NCI-H146 treated with DMSO at 0.1 percent for 48 hours (cell line): Measurements from ENCODE around the gene TJP2.
A peak's percentile ranks its signal among the peaks of the same experiment; 100 is the strongest.
"Not testable (repeated sequence)": the region's sequence is repeated elsewhere in the genome, so short reads cannot be mapped to it uniquely, and the experiment has no call there.

ENCODE experiments used
- DNase-seq: peaks from one replicate; lab custom pipeline; 2025; ENCODE audit not compliant: unreplicated experiment; lab: John Stamatoyannopoulos, UW

The TJP2 gene

DNA sequence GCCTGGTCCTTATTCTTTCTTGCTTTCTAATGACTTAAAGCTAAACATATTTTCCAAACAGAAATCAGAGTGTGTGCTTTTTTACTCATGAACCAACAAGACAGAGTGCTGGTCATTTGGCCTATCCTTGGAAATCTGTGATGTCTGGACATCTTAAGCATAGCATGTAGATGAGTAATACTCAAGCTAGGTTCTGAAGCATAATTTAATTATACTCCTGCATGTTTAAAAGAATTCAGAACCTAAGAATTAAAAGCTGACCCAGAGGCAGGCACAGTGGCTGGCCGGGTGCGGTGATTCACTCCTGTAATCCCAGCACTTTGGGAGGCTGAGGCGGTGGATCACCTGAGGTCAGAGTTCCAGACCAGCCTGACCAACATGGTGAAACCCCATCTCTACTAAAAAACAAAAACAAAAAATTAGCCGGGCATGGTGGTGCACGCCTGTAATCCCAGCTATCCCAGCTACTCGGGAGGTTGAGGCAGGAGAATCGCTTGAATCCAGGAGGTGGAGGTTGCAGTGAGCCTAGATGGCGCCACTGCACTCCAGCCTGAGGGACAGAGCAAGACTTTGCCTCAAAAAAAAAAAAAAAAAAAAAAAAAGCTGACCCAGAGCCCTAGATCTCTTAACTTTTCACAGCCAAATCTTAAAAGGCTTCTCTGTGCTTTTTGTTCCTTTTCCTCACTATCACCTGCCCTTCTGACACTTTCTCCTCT is 16.2 kb upstream of the TJP2 start:
- no peak for DNase-seq

DNA sequence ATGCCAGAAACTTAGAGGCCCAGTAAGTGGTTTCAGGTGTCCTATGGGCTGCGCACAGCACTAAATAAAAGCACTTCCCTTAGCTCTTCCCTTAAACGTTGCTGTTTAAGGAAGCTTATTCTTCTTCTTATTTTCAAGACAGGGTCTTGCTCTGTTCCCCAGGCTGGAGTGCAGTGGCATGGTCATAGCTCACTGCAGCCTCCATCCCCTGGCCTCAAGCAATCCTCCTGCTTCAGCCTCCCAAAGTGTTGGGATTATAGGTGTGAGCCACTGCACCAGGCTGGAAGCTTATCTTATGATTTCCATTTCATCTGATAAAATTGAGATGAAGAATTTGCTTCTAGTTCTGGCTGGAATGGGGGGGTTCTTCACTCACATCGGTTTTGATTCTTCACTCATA is 15.6 kb upstream of the TJP2 start:
- DNase-seq: no peak

DNA sequence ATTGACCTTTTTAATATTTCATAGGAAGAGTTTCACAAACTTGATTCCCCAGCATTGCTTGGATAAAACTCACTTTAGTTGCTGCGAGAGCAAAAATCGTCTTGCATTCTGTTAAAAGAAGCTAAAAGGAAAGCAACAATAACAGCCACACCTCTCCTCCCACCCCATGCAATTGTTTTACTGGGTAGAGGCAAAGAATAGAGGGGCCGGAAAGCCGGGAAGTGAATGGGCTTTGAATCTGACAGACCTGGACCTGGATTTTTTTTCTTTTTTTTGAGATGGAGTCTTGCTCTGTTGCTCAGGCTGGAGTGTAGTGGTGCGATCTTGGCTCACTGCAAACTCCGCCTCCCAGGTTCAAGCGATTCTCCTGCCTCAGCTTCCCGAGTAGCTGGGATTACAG is 9.5 kb upstream of the TJP2 start:
- DNase-seq: not testable (repeated sequence)

DNA sequence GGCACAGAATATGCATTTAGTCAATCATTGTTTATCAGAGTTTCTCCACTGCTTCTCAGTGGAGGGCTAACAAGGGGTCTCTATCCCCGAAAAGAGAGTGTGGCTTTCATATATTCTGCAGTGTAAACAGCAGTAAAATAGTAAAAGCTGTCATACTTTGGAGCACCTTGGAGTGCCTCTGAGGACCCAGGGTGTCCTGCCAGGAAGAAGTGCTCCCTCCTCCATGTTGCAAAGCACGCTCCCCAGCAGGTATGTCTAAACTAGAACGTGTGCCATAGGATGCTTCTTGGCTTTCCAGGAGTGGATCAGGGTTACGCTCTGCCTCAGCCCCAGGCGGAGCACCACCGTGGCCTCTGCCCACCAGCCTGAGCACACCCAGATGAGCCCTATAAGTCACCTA is 8.5 kb upstream of the TJP2 start:
- no peak for DNase-seq

DNA sequence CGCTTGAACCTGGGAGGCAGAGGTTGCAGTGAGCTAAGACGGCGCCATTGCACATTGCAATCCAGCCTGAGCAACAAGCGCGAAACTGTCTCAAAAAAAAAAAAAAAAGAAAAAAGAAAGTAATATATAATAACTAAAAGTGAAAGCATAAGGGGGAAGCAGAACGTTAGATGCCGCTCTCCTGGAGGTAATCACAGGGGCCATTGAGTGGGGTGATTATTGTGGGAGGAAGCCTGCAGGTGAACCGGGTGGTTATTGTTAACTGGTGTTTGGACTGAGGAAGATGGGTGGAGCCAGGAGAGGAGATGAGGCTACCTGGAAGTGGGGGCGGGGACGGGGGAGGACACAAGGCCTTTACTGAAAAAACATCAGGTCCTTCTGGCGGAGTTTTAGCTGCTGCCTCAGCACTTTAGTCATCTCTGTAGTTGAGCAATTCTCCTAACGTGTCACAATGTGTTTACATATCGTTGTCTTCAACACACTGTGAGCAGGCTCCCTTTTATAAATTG is 5.3 kb upstream of the TJP2 start:
- DNase-seq: peak; percentile 70

DNA sequence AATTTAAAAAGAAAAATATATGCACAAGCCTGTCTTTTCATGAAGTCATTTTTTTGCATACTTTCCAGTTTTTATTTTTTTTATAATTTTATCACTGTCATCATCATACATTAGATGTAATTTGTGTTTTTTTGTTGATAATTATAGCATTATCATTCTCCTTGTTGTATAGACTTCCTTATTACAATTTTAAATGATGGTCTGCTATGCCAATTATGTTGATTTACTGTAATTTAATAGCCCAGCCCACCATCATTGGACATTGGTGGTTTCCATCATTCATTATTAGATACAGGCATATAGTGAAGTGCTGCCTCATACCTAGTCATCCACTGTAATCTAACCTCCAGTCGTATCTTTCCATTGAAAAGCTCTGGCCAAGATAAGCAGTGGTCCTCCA is 3.8 kb upstream of the TJP2 start:
- no peak for DNase-seq

DNA sequence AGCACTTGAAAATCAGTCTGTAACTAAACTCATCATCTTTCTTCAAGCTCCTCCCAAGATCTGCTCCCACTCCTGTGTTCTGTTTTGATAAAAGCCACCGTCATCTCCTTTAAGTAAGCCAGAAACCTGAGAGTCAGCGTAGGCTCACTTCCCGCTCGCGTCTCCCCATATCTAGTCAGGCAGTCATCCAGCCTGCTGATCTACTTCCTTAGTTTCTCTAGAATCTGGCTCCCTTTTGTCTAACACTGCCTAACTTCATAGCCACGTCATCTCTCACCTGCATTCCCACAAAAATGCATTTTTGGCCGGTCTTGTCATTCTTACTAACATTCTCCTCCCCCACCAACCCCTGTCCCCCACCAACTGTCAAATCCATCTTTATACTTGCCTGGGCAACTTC is 3.0 kb upstream of the TJP2 start:
- no peak for DNase-seq

DNA sequence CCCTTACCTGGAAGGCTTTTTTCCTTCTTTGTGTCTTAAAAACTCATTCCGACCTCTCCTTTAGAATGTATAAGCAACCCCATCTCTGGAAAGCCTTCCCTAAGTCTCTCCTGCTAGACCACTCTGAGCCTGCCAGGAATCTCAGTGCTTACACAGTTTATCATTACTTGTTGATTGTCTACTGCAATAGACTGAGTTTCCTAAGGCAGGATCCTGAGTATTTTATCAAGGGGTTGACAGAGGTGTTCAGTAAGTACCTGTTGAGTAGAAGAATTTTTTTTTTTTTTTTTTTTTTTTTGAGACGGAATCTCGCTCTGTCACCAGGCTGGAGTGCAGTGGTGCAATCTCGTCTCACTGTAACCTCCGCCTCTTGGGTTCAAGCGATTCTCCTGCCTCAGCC is 2.6 kb upstream of the TJP2 start:
- no peak for DNase-seq

DNA sequence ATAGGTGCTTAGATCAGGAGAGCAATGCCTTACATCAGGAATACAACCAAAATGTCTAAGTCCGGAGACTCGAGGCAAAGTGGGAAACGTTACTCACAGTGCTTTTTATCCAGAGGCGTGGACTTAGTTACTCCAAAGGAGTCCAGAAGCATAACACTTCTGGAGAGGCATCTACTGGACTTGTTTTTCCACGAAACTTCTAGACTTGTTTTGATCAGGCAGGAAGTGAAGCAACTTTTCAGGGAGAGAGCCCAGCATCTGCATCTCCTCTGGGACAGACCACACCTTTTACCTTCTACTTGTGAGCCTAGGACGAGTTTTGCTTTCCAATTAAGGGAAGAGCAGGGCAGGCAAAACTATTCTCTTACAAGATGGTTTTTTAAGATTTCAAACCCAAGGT is 1.2 kb upstream of the TJP2 start:
- no peak for DNase-seq

DNA sequence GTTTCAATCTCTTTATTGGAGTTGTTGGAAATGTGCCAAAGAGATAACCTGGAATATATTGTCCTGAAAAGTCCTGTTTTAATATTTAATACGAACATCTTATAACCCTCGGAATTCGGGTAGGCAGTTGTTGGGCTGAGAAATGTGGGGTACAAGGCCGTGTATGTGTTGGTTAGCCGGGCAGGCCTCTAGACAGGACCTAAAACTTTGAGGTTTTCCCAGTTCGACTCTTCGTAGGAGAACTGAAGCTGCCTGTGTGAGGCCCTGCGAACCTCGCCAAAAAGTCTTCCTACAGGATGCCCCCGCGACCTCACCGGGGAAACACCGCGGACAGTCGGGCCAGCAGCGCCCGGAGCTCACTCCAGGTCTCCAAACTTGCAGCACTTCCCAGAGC is 583 bp upstream of the TJP2 start:
- DNase-seq: no peak

DNA sequence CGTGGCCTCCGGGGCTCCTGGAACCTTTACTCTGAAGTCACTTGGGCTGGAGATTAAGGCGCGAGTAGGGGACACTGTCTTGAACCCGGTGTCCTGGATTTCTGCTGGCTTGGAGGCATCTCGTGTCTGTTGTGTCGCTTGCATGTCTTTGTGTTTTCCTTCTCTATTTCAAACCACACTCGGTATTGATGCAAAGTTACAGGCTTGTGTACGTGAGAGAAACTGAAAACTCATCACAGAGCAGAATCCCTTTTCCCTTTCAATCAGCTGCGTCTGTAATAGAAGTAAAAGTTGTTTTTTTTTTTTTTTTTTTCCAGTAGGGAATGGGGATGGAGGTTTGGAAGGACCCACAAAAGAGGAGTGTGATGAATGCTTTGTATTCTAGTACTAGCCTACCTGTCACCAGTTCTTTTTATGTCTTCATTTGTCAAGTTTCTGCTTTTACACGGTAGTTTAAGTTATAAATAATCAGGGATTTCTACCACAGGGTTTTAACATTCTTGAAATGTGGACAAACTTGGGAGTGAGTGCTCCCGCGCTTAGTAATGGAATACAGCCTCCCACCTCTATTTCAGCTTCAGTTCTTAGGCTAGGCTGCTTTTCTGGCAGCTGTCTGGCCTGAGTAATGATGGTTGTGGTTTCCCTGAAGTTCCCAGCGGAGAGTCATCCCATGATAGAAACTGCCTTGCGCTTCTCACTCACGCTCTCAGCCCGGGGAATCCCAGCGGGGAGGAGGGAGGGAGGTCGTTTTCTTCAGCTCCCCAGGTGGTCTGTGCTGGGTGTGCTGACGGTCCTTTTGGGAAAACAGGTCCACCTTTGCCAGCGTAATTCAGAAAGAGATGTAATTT is 763 bp downstream of the TJP2 start:
- no peak for DNase-seq

DNA sequence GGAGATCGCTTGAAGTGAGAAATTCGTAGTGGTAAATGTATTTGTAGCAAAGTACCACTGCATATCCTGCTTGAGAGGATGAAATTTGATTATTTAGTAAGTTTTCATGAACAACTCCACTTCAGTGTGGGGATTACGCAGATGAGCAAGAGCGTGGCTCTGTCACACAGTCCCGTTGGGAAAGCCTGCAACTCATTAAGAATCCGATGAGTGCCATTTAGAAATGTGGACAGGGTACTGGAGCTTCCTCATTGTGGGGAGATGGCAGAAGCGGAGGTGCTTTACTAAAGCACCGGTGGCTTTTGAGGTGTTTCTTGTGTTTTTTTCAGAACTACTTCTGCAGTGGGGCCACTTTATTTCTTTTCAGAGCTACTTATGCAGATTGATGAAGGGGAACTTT is 1.4 kb downstream of the TJP2 start:
- no peak for DNase-seq

DNA sequence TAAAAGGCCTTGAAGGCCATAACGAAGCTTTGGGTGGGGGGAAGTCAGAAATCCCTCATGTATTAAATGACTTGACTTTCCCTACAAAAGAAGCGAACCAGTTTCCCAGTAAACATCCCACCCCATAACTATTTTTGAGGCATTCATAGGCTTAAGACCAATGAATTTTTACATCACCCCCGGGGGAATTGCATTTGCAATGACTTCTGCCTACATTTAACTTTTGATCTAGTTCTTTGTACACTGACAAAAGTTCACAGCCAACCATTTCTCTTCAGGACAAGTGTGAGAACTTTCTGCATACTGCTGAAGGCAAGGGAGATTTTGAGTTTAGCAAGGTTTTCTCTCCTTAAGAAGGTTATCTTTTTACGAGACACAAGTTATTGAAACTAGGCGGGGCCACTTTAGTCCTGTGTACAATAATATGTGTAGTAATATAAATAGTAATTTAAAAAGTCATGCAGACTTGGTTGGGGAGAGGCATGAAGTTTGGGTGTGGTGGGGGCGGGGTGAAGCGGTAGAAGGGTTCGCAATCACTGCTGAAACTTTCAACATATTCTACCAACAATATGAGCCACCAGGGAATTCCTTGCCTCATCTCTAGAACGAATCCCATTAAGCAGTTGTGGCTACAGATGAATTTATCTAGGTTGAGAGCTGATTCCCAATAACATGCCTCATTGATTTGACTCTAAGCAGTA is 2.5 kb downstream of the TJP2 start:
- DNase-seq: no peak

DNA sequence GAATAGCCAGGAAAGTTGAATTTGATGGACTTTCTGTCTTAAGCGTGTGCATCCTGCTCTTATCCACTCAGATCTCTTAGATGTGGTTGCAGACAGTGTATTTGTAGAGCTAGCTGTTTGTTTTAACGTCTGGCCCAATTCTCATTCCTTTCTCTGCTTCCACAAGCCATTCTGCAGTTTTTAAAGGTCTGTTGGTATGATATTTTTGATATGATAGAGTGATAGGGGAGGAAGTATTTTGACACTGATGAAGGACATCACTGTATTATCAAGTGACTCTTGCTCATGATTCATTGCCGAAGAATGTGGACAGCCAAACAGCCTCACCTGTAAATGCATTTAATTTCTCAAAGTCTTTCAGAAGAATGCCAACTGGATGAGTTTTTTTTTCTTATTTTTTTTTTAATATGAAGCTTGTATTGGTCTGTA is 4.5 kb downstream of the TJP2 start:
- no peak for DNase-seq

DNA sequence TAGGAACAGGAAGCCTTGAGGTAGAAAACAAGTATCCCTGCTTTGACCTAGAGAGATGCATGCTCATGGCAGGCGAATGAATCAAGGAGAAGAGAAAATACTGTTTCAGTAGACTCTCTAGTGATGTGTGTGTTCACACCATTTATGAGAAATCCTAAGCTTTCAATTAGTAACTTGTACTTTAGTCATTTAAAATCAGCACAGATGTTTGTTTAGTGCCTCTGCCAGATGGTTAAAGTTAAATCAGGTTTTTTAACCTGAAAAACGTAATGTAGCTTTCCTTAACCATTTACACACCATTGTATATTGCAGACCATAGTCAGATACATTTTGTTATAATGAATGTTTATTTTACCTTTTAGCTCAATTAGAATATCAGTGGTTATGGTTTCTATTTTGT is 5.0 kb downstream of the TJP2 start:
- no peak for DNase-seq

DNA sequence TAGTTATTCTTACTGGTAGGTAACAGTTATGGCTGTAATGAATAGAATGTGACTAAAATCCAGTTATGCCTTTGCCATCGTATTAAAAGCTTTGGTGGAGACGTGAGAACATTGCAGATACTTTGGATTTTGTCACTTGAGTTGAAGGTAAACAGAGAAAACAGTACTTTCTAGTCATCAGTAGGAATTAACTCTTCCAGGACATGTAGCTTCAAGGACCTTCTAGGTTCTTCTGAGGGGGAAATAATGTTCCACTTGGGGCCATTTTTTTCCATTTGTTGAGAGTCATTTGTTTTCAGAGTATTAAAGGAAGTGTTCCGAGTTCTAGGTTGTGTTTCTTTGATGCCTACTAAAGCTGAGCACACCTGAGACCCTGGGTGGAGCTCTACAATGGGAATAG is 6.1 kb downstream of the TJP2 start:
- DNase-seq: no peak

DNA sequence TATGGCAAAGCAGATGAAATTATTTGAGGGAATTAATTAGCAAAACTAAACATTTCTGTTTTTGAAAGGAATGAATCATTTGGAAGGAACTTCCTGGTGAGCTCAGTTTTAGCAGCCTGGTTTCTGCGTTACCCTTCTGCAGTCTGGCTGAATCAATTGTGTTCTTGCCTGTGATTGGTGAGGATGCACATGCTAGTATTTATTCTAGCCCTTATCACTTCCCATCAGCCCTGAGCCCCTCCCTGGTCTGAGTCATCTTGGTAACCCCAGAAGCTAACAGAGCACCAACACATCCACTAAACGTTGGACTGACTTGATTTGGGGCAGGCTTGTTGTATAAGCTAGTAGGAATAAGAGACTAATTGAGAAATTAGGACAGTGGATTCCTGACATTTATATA is 6.6 kb downstream of the TJP2 start:
- DNase-seq: no peak

DNA sequence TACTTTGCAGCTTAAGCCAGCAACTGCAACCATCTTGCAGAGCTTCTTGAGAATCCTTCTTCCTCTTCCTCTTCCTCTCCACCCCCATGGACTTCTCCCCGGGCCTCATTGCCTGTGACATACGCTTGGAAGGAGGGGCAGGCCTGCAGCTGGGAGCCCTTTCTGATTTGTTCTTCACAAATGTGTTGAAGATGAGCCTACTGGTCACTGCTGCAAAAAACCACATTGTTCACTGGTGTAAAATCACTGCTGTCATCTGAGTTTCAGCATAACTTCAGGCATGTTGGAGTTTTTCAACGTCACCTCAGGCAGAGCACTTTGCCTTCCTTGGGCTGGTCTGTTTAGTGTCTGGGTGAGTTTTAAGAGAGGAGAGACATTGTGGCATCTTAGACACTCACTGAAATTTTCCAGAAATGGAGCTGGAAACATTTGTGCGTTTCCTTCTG is 7.9 kb downstream of the TJP2 start:
- no peak for DNase-seq

DNA sequence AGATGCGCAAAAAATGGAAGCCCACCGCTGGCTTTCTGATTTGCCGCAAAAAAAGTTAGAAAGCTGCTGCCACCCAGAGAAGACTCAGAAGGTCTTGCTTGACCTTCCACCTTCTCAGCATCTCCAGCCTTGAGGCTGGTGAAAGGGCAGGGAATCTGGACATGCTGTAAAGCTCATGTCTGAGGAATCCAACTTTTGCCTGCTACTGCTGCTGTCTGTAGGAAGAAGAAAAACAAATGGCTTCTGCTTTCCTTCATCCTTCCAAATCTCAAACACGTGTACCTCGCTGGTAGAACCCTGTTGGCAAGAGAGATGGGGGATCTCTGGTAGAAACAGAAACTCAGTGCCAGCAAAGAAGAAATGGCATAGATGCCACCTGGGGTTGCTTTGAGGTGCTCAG is 10.2 kb downstream of the TJP2 start:
- DNase-seq: no peak

DNA sequence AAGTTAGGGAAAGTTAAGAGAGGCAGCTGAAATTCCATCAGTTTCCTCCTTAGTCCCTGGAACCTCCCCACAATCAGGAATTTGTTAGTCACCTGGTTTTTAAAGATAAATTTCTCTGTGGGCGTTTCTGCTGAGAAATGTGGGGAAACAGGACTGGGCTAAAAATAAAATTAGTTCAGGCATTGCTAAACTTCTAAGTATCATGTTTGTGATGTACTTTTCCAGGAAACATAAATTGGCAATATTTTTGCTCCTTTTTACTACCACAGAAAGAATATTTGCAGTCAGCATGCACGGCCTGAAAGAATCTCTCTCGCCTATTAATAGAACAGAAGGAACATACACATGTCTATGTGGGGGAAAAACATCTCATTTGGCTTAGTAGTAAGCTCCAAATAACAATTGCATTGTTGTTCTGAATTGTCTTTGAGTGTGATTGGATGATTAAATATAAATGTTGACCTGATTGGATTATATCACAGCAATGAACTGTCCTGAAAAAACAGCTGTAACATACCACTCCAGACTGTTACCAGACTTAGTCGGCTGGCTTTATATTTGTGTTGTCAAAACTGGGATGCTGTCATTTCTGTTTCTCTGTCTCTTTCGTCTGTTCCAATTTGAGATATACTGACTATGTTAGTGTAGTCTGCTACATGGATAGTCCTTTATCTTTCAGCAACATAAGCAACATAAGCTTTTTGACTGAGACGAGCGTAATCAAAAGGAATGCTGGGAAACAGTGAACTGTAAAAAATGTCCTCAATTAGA is 12.9 kb downstream of the TJP2 start:
- no peak for DNase-seq

DNA sequence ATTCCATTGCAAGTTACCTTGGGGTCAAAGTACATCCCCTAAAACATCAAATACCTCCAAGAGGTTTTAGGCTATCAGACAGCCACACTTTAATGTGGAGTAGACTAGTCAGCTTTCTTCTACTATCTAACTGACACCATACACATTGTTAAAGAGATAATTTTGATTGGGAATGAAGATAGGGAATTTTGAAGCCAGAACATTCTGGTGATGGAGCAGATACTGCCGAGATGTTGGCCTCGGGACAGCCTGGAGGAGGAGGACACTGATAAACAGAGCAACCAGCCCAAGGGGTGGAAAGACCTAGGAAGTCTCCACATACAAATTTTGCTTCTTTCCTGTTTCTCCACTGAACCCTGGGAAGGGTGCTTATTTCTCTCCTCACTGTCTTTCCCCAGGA is 14.9 kb downstream of the TJP2 start:
- DNase-seq: no peak
